Colonic mucosa (tissue), 4 donors: Measurements from ENCODE around the gene HDAC4. TPM values are rescaled to one million over a fixed set of nuclear protein-coding genes. Genes with fewer than 3 reads are reported as not detected.

Source experiments
- DNase-seq: peaks from one replicate; pipeline ENCODE4 v3.0.0-alpha.2; 2020
- H3K27ac ChIP-seq: fragments of 200-600 bp; one replicate; pipeline ENCODE4 v1.8.0; 2021
- H3K27me3 ChIP-seq: fragments of 200-600 bp; one replicate; pipeline ENCODE4 v1.8.0; 2021
- H3K36me3 ChIP-seq: fragments of 200-600 bp; one replicate; pipeline ENCODE4 v1.8.0; 2021
- H3K4me1 ChIP-seq: fragments of 200-600 bp; one replicate; pipeline ENCODE4 v1.8.0; 2021; ENCODE audit warnings: mild to moderate bottlenecking
- H3K4me3 ChIP-seq: fragments of 200-600 bp; one replicate; pipeline ENCODE4 v1.8.0; 2021
- H3K9ac ChIP-seq, 2 donors: one replicate each; pipeline ENCODE4 v1.7.0; 2013; ENCODE audit warnings: control low read depth in 2 of 2, low read depth in 2 of 2, low read length in 2 of 2
- H3K9me3 ChIP-seq: fragments of 200-600 bp; one replicate; pipeline ENCODE4 v1.8.0; 2021
- intact Hi-C: fragments of 100-400 bp; cut with DNase I; formaldehyde crosslinking; loops from one replicate; pipeline ENCODE4 v1.14.1; 2022
- total RNA-seq, 2 donors: library from RNA; stranded (reverse); fragmentation: NEBNext Ultra II Directional in 1 of 2; extraction: Animal tissue kit (Norgen Biotek cat#: 25700) in 1 of 2; gene quantifications; one replicate each; pipeline ENCODE4 v1.2.1, GENCODE V29; 2021
- TF ChIP-seq, protein P1 (sequence below): fragments of 200-600 bp; IDR thresholded peaks from one replicate; pipeline ENCODE4 v1.8.0; 2022; ENCODE audit warnings: antibody characterized with exemption, mild to moderate bottlenecking
- donor health status: healthy.
- donor health status: DM: no; HTN: no; CAD: no.
- donor health status: DM: no; HTN: no; CAD: no.

Gene HDAC4
- total RNA-seq, 2 donors from 2014 or later = 35.3 to 46.8 TPM

- Histone ChIP-seq H3K36me3 (no peaks in the 10 kb centered on the region), H3K27ac (no peak overlapping the region), H3K9ac (no peak overlapping the region), H3K4me1 (peaks cover 2% of the 10 kb centered on the region), H3K4me3 (no peak overlapping the region), H3K9me3 (no peaks in the 10 kb centered on the region), H3K27me3 (no peaks in the 10 kb centered on the region)
- TF ChIP-seq, protein P1, sequence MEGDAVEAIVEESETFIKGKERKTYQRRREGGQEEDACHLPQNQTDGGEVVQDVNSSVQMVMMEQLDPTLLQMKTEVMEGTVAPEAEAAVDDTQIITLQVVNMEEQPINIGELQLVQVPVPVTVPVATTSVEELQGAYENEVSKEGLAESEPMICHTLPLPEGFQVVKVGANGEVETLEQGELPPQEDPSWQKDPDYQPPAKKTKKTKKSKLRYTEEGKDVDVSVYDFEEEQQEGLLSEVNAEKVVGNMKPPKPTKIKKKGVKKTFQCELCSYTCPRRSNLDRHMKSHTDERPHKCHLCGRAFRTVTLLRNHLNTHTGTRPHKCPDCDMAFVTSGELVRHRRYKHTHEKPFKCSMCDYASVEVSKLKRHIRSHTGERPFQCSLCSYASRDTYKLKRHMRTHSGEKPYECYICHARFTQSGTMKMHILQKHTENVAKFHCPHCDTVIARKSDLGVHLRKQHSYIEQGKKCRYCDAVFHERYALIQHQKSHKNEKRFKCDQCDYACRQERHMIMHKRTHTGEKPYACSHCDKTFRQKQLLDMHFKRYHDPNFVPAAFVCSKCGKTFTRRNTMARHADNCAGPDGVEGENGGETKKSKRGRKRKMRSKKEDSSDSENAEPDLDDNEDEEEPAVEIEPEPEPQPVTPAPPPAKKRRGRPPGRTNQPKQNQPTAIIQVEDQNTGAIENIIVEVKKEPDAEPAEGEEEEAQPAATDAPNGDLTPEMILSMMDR = no peak
- intact Hi-C loops = no loop called here
- DNase-seq = no peak
Observed at GRCh38 chr2:239388236-239389151, 12.3 kb downstream of the HDAC4 start.

- no peak overlapping the region for H3K27ac ChIP-seq
Observed at GRCh38 chr2:239387811-239388210, 13.0 kb downstream of the HDAC4 start.

GRCh38 chr2:239386872-239387445 is 13.9 kb downstream of the HDAC4 start:
- Histone ChIP-seq H3K4me3 (no peak overlapping the region), H3K36me3 (no peaks in the 10 kb centered on the region), H3K27ac (no peak overlapping the region), H3K4me1 (no peaks in the 10 kb centered on the region), H3K9ac (no peak overlapping the region), H3K9me3 (no peaks in the 10 kb centered on the region), H3K27me3 (no peaks in the 10 kb centered on the region)
- no peak for DNase-seq
- intact Hi-C loops = no loop called here
- TF ChIP-seq, protein P1 = no peak

More at GRCh38 chr2:239387811-239388210, 13.0 kb downstream of the HDAC4 start:
- intact Hi-C loops = no loop called here
- H3K9me3 ChIP-seq = no peaks in the 10 kb centered on the region
- no peak overlapping the region for H3K4me3 ChIP-seq
- no peaks in the 10 kb centered on the region for H3K4me1 ChIP-seq
- no peak overlapping the region for H3K9ac ChIP-seq
- H3K36me3 ChIP-seq = no peaks in the 10 kb centered on the region
- H3K27me3 ChIP-seq = no peaks in the 10 kb centered on the region
- TF ChIP-seq, protein P1 = no peak
- DNase-seq = no peak

DNA sequence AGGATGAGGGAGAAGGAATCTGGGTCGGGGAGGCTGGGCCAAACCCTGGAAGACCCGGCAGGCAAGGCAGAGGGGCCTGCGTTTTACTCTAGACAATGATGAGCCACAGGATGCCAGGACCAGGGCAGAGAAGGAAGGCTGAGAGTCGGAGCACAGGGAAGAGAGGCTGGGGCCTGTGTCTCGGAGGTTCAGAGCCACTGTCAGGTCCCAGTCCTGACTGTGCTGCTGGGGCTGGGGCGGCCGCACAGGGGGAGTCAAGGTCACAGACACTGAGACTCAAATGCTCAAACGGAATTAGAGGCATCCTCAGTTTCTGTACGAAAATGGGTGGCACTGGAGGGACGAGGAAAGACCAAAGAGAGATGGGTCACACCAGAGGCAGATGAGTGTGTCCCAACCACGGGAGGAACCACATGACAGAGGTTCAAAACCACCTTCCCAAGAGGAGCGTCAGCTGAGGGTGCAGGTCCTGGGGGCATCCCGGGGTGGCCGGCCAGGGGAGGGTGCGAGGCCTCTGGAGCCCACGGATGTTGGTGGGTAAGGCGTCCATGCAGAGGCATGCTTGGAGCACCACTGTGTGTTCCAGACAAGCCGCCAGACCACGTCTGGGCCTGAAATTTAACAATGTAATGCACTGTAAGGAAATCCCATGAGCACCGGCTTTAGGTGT is 14.7 kb downstream of the HDAC4 start:
- Histone ChIP-seq H3K9ac (no peak overlapping the region), H3K27me3 (no peaks in the 10 kb centered on the region), H3K27ac (no peak overlapping the region), H3K4me3 (no peak overlapping the region), H3K36me3 (no peaks in the 10 kb centered on the region), H3K4me1 (no peaks in the 10 kb centered on the region), H3K9me3 (no peaks in the 10 kb centered on the region)
- intact Hi-C loops = no loop called here
- TF ChIP-seq, protein P1 = no peak
- no peak for DNase-seq

DNA sequence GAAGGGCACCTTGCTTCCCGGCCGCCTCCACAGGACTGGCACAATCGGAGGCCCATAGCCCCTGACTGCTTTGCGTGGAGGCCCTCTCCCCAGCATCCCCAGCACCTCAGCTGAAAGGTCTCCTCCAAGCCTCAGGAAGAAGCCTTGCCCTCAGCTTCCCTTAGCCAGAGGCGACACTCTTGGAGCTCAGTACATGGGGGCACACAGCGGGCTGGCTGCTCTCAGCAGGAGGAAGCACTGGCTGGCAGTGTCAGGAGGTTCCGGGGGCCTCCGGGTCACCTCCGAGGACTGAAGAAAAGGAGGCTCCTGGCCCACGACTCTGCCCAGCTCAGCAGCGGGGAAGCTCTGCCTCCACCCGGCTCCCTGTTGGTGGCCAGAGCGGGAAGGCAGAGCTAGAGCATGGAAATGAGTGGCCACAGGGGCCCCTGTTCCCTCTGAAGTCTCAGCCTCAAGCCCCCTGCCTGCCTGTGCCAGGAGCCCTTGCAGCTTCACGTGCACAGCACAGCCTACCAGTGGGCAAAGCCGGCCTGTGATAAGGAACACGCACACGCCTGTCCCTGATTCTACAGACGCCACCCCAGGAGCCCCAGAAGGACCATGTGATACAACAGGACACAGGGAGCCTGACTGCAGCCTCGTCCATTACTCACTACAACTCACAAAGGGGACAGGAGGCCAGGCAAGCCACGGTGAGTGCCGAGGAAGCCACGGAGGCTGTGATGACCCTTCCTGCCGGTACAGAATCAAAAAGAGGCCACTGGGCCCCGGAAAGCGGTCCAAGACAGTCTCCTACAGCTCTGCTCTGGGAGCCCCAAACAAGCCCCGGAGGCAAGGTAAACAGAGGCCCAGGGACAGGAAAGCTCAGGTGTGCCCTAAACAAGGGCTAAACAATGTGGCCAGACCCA is 15.5 kb downstream of the HDAC4 start:
- TF ChIP-seq, protein P1 = no peak
- Histone ChIP-seq H3K9ac (no peak overlapping the region), H3K27me3 (no peaks in the 10 kb centered on the region), H3K4me1 (no peaks in the 10 kb centered on the region), H3K4me3 (no peak overlapping the region), H3K9me3 (no peaks in the 10 kb centered on the region), H3K27ac (no peak overlapping the region), H3K36me3 (no peaks in the 10 kb centered on the region)
- DNase-seq = no peak
- intact Hi-C loops = no loop called here
